SIG-M5 treated with dmso at 0.1 percent for 504 hours (cell line): ENCODE measurements around the gene SETD3.

Source experiments
- DNase-seq: peaks from one replicate; lab custom pipeline; 2025; ENCODE audit not compliant: unreplicated experiment; lab: John Stamatoyannopoulos, UW

The SETD3 gene

GRCh38 chr14:99401211-99401610 lies 79.4 kb downstream of the SETD3 start:
- no peak for DNase-seq

- no peak for DNase-seq
These were observed 83.0 kb downstream of the SETD3 start for GRCh38 chr14:99397698-99398097.

GRCh38 chr14:99395909-99396530 lies 84.6 kb downstream of the SETD3 start:
- no peak for DNase-seq

GRCh38 chr14:99394602-99395156 lies 86.0 kb downstream of the SETD3 start:
- DNase-seq, result no peak

- DNase-seq, result peak; percentile 12
These were observed 87.5 kb downstream of the SETD3 start for GRCh38 chr14:99393059-99393655.

GRCh38 chr14:99391671-99392070 lies 89.0 kb downstream of the SETD3 start:
- DNase-seq, result no peak

- no peak for DNase-seq
These were observed 91.4 kb downstream of the SETD3 start for GRCh38 chr14:99389174-99389826.

GRCh38 chr14:99388286-99388685 lies 92.4 kb downstream of the SETD3 start:
- no peak for DNase-seq

GRCh38 chr14:99387880-99388279 lies 92.8 kb downstream of the SETD3 start:
- DNase-seq, result no peak

GRCh38 chr14:99384450-99385417 lies 95.9 kb downstream of the SETD3 start:
- no peak for DNase-seq

- no peak for DNase-seq
These were observed 96.9 kb downstream of the SETD3 start for GRCh38 chr14:99383472-99384449.

- no peak for DNase-seq
These were observed 97.7 kb downstream of the SETD3 start for GRCh38 chr14:99382781-99383471.

- DNase-seq, result no peak
These were observed 98.6 kb downstream of the SETD3 start for GRCh38 chr14:99382071-99382470.

- no peak for DNase-seq
These were observed 99.0 kb downstream of the SETD3 start for GRCh38 chr14:99381688-99382060.

GRCh38 chr14:99380991-99381687 lies 99.5 kb downstream of the SETD3 start:
- no peak for DNase-seq

- DNase-seq, result no peak
These were observed 100.3 kb downstream of the SETD3 start for GRCh38 chr14:99380402-99380801.

- DNase-seq, result no peak
These were observed 101.9 kb downstream of the SETD3 start for GRCh38 chr14:99378782-99379214.

- no peak for DNase-seq
These were observed 102.7 kb downstream of the SETD3 start for GRCh38 chr14:99377951-99378350.

- DNase-seq, result no peak
These were observed 105.7 kb downstream of the SETD3 start for GRCh38 chr14:99374964-99375363.
